GM10266 (cell line): ENCODE measurements around the gene MARVELD1.

Experiments
- DNase-seq: peaks from one replicate; pipeline ENCODE4 v3.0.0; 2012; ENCODE audit errors: extremely low spot score
- CTCF ChIP-seq: IDR thresholded peaks from 2 replicates; pipeline ENCODE4 v1.5.1; 2012; ENCODE audit warnings: mild to moderate bottlenecking, low read depth; ENCODE audit not compliant: control insufficient read depth, insufficient read depth; ENCODE audit errors: missing control alignments

Gene MARVELD1

DNA sequence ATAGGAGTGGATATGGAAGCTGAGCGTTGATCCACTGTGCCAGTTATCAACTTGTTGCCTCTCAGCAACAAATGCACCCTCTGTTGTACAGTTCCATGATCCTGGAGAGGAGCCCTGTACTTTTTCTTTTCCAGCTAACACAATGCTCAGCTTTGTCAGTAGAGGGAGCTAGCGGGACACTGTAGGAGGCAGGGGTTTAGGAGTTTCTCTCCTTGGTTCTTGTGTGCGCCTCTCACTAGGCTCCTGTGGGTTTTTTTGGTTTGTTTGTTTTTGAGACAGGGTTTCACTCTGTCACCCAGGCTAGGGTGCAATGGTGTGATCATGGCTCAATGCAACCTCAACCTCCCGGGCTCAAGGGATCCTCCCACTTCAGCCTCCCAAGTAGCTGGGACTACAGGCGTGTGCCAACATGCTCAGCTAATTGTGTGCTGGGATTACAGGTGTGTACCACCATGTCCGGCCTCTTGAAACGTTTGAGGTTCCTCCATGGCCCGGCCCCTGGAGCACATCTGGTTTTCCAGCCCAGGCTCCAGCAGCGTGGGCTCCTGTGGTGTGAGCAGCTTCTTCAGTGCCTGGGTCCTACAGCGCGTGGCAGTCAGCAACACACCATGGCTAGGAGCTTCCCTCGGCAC is 12.0 kb upstream of the MARVELD1 start:
- TF ChIP-seq CTCF, result peak; percentile 88
- DNase-seq, result peak; percentile 80

DNA sequence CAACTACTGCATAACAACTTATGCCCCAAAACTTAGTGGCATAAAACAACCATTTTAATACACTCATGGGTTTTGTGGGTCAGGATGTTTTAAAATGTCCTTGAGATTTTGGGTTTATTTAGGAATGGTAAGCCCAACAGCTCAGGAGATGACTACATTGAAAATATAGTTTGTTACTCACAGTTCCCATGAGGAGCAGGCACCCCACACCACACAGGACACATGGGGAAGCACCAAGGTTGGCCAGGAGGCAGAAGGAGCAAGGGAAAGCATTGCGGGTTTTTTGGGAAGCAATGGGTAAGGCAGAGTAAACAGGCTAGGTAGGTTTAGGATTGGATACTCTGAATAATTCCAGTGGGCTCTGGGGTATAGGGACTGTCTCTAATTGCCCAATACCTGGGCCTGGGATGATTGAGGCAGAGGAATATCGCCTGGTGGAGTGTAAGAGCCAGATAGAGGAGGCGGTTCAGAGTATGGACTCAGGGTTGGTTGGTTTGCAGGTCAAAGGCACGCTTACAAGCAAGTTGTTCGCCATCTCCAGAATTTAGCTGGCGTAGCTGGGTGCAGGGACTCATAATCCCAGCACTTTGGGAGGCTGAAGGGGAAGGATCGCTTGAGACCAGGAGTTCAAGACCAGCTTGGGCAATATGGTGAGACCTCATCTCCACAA is 10.0 kb upstream of the MARVELD1 start:
- no peak for TF ChIP-seq CTCF
- DNase-seq, result no peak

- TF ChIP-seq CTCF, result no peak
- no peak for DNase-seq
Measured at GRCh38 chr10:97704341-97704740, 9.2 kb upstream of the MARVELD1 start.

DNA sequence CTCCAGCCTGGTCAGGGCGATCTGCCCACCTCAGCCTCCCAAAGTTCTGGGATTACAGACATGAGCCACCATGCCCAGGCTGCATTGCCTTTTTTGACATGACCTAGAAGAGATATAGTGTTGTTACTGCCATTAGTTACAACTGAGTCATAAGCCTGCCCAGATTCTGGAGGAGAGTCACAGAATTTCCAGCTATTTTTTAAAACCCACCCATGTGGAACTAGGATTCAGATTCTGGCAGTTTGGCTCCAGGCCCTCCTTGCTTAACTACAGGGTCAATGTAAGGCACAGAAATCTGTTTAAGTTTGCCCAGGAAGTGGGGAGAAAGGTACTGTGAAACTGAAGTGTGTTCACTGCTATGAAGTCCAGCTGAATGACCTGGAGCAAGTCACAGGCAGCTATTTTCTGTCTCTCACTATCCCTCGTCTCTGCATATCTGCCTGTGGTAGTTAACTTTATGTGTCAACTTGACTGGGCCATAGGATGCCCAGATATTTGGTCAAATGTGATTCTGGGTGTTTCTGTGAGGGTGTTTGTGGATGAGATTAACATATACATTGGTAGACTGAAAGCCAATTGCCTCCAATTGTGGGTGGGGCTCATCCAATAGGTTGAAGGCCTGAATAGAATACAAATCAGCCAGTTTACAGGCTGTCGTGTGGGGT is 8.4 kb upstream of the MARVELD1 start:
- TF ChIP-seq CTCF, result no peak
- DNase-seq, result no peak

DNA sequence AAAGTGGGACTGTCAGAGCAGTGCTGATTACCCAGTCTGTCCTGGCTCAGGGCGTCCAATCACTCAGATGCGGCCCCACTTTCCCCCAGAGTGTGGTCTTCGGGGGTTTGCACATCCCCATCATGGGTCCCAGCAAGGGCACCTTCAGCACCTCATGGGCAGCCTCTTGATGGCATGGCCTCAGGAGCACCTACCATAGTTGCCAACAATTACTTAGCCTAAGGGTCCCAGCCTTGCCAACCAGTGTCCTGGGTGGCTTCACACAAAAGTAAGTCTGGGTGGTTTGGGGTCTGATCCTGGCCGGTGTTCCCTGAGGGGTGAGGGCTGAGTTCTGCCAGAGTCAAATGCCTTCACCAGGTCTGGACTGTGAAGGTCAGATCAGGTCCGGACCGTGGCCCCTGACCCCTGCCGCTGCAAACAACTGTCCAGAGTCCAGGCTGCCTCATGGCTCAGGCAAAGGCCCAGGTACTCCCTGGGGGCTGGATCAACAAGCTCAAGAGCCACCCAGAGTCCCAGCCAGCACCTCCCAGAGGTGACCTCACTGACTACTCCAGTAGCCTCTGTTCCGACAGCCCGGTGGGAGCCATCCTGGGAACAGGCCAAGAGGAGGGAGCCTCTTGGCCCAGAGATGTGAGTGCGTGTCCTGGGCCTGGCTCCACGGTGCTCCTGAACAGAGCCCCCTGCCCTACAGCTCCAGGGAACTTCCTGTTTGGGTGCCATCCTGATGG is 6.2 kb upstream of the MARVELD1 start:
- TF ChIP-seq CTCF, result no peak
- DNase-seq, result no peak

DNA sequence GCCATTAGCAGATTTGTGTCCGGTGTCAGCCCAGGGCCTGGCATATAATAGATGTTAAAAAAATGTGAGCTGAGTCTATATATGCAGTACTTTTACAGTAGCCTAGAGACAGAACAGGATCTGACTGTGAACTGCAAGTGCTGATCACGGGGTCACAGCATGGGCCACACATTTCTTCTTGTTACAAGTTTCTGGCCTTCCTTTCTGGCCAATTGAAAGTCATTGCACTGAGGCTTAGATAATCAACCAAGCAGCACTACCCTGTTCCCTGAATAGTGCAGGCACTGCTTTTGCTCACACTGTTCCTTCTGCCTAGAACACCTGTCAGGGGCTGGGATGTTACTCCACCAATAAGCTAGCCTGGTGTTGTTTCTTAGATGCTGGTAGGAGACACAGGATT is 5.4 kb upstream of the MARVELD1 start:
- no peak for DNase-seq
- no peak for TF ChIP-seq CTCF
